Measurements from ENCODE around the gene YWHAH. TPM values are rescaled to one million over a fixed set of nuclear protein-coding genes. Genes with fewer than 3 reads are reported as not detected.
A peak's percentile ranks its signal among the peaks of the same experiment; 100 is the strongest.

YWHAH gene
- total RNA-seq, 3 donors from 2014 or later = 140 to 162 (median 149) TPM

- H3K36me3 ChIP-seq (ENCODE audit: low read depth) = peaks cover 10% of the 10 kb centered on the region
- TF ChIP-seq, protein P1, sequence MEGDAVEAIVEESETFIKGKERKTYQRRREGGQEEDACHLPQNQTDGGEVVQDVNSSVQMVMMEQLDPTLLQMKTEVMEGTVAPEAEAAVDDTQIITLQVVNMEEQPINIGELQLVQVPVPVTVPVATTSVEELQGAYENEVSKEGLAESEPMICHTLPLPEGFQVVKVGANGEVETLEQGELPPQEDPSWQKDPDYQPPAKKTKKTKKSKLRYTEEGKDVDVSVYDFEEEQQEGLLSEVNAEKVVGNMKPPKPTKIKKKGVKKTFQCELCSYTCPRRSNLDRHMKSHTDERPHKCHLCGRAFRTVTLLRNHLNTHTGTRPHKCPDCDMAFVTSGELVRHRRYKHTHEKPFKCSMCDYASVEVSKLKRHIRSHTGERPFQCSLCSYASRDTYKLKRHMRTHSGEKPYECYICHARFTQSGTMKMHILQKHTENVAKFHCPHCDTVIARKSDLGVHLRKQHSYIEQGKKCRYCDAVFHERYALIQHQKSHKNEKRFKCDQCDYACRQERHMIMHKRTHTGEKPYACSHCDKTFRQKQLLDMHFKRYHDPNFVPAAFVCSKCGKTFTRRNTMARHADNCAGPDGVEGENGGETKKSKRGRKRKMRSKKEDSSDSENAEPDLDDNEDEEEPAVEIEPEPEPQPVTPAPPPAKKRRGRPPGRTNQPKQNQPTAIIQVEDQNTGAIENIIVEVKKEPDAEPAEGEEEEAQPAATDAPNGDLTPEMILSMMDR (IDR thresholded peaks at IDR 0.05) = no peak
- no peaks in the 10 kb centered on the region for H3K9me3 ChIP-seq
- no peak for DNase-seq
- ATAC-seq = no peak
- peaks cover 23% of the 10 kb centered on the region for H3K4me1 ChIP-seq (ENCODE audit: low read depth)
- intact Hi-C loops (cut with DNase I, micrococcal nuclease) = no loop called here
- H3K4me3 ChIP-seq = no peak overlapping the region
Measured at GRCh38 chr22:31954535-31955523, 10.5 kb downstream of the YWHAH start.

GRCh38 chr22:31956360-31956759 is 12.0 kb downstream of the YWHAH start:
- no peak for DNase-seq
- TF ChIP-seq, protein P1 (IDR thresholded peaks at IDR 0.05) = no peak
- intact Hi-C loops (cut with DNase I, micrococcal nuclease) = no loop called here

GRCh38 chr22:31957970-31958594 is 13.7 kb downstream of the YWHAH start:
- H3K36me3 ChIP-seq (ENCODE audit: low read depth) = peaks cover 10% of the 10 kb centered on the region
- no peak overlapping the region for H3K4me3 ChIP-seq
- H3K4me1 ChIP-seq (ENCODE audit: low read depth) = peaks cover 3% of the 10 kb centered on the region
- intact Hi-C loops (cut with DNase I, micrococcal nuclease) = no loop called here
- no peak for DNase-seq
- ATAC-seq = no peak
- TF ChIP-seq, protein P1 (IDR thresholded peaks at IDR 0.05) = no peak
- H3K9me3 ChIP-seq = no peaks in the 10 kb centered on the region

More at GRCh38 chr22:31956360-31956759, 12.0 kb downstream of the YWHAH start:
- Histone ChIP-seq H3K36me3 (ENCODE audit: low read depth) (peaks cover 10% of the 10 kb centered on the region), H3K9me3 (no peaks in the 10 kb centered on the region), H3K4me1 (ENCODE audit: low read depth) (peaks cover 16% of the 10 kb centered on the region), H3K4me3 (no peak overlapping the region)
- ATAC-seq = peak; percentile 20

- no peaks in the 10 kb centered on the region for H3K9me3 ChIP-seq
Measured at GRCh38 chr22:31958625-31959239, 14.4 kb downstream of the YWHAH start.

DNA sequence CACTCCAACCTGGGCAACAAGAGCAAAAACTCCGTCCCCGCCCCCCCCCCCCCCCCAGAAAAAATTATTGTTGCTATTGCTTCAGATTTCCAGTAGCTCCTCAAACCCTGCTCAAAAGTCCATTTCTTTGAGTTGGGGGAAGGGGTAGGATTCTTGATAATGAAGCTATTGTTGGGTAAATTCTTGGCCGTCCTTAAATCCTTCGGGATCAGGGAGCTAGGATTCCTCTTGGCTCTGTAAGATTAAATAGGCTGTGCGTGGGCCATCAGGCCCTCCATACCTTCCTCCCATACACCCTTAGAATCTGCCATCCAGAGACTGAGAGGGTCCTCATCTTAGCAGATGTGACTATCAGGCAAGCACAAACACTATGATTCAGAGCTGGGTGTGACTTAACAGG is 16.4 kb downstream of the YWHAH start:
- Histone ChIP-seq H3K4me3 (no peak overlapping the region), H3K4me1 (ENCODE audit: low read depth) (no peaks in the 10 kb centered on the region), H3K9me3 (no peaks in the 10 kb centered on the region), H3K36me3 (ENCODE audit: low read depth) (peaks cover 10% of the 10 kb centered on the region)
- ATAC-seq (no peak), DNase-seq (no peak)
- TF ChIP-seq, protein P1 (IDR thresholded peaks at IDR 0.05) = no peak
- intact Hi-C loops (cut with DNase I, micrococcal nuclease) = no loop called here

More at GRCh38 chr22:31958625-31959239, 14.4 kb downstream of the YWHAH start:
- DNase-seq (no peak), ATAC-seq (peak; percentile 16)
- TF ChIP-seq, protein P1 (IDR thresholded peaks at IDR 0.05) = no peak
- Histone ChIP-seq H3K4me3 (no peak overlapping the region), H3K4me1 (ENCODE audit: low read depth) (no peaks in the 10 kb centered on the region), H3K36me3 (ENCODE audit: low read depth) (peaks cover 10% of the 10 kb centered on the region)
- intact Hi-C loops (cut with DNase I, micrococcal nuclease) = no loop called here

Data from mucosa of descending colon (tissue), 3 donors.